DND-41 (cell line): ENCODE data around the gene ST3GAL4.
"Not testable (repeated sequence)": the region's sequence is repeated elsewhere in the genome, so short reads cannot be mapped to it uniquely, and the experiment has no call there.

Source experiments
- ATAC-seq: fragments of 200-7000 bp; cut with Tn5 transposase; 3 replicates; pipeline ENCODE4 v1.9.1; 2021; ENCODE audit warnings: low read depth; ENCODE audit not compliant: insufficient read depth
- DNase-seq: peaks from one replicate; pipeline ENCODE4 v3.0.0-alpha.2; 2020
- H2AFZ ChIP-seq: 2 replicates; pipeline ENCODE4 v1.6.0; 2012; ENCODE audit warnings: low read depth, low read length
- H3K27ac ChIP-seq: 2 replicates; pipeline ENCODE4 v1.5.1; 2012; ENCODE audit warnings: low read length, inconsistent platforms
- H3K27me3 ChIP-seq: fragments of 200-600 bp; sonication (generic); 2 replicates; pipeline ENCODE4 v1.6.0; 2012; ENCODE audit warnings: low read length, mild to moderate bottlenecking, inconsistent platforms; ENCODE audit not compliant: insufficient read depth, poor library complexity
- H3K36me3 ChIP-seq: 2 replicates; pipeline ENCODE4 v1.5.1; 2012; ENCODE audit warnings: low read length, inconsistent platforms; ENCODE audit not compliant: insufficient read depth
- H3K4me1 ChIP-seq: 2 replicates; pipeline ENCODE4 v1.5.1; 2012; ENCODE audit warnings: mild to moderate bottlenecking, low read length; ENCODE audit not compliant: insufficient read depth
- H3K4me2 ChIP-seq: 2 replicates; pipeline ENCODE4 v1.6.0; 2012; ENCODE audit warnings: mild to moderate bottlenecking, moderate library complexity, low read length, inconsistent platforms; ENCODE audit not compliant: insufficient read depth
- H3K4me3 ChIP-seq, 2 experiments: fragments of 200-600 bp in 1 of 2; shearing (Covaris generic) in 1 of 2; 2 replicates each; pipeline ENCODE4 v1.5.1; 2012 to 2016; ENCODE audit warnings: inconsistent platforms in 2 of 2, low read length in 2 of 2, mild to moderate bottlenecking in 2 of 2, low read depth in 1 of 2, moderate library complexity in 1 of 2
- H3K79me2 ChIP-seq: 2 replicates; pipeline ENCODE4 v1.6.0; 2012; ENCODE audit warnings: low read length, inconsistent platforms; ENCODE audit not compliant: insufficient read depth
- H3K9ac ChIP-seq: 2 replicates; pipeline ENCODE4 v1.6.0; 2012; ENCODE audit warnings: low read depth, mild to moderate bottlenecking, inconsistent platforms, low read length, moderate library complexity
- H3K9me3 ChIP-seq: 2 replicates; pipeline ENCODE4 v1.5.1; 2012; ENCODE audit warnings: low read length, moderate library complexity, mild to moderate bottlenecking, inconsistent platforms; ENCODE audit not compliant: insufficient read depth, severe bottlenecking
- H4K20me1 ChIP-seq: 2 replicates; pipeline ENCODE4 v1.6.0; 2012; ENCODE audit warnings: low read length; ENCODE audit not compliant: insufficient read depth
- CTCF ChIP-seq: IDR thresholded peaks from 2 replicates; pipeline ENCODE4 v1.5.1; 2012; ENCODE audit warnings: borderline replicate concordance, low read length, moderate library complexity, mild to moderate bottlenecking; ENCODE audit not compliant: poor library complexity, severe bottlenecking; ENCODE audit errors: extremely low read depth
- EZH2 ChIP-seq: IDR thresholded peaks from 3 replicates; pipeline ENCODE4 v1.6.1; 2012; ENCODE audit warnings: borderline replicate concordance, low read depth, mild to moderate bottlenecking, moderate library complexity, low read length, inconsistent platforms; ENCODE audit not compliant: severe bottlenecking

The ST3GAL4 gene

GRCh38 chr11:126371595-126371994, 16.1 kb downstream of the ST3GAL4 start:
- TF ChIP-seq CTCF (no peak), EZH2 (no peak)
- Histone ChIP-seq H2AFZ (no peak overlapping the region), H3K27me3 (no peaks in the 10 kb centered on the region), H3K4me1 (0 out of 2 replicates have a peak, but pooled peaks cover 6% of the 10 kb centered on the region), H3K36me3 (no peaks in the 10 kb centered on the region), H3K4me2 (no peak overlapping the region), H3K9me3 (no peaks in the 10 kb centered on the region), H3K27ac (no peak overlapping the region), H3K4me3 (no peak overlapping the region), H3K9ac (no peak overlapping the region), H3K79me2 (peaks cover 34% of the 10 kb centered on the region), H4K20me1 (peaks cover 13% of the 10 kb centered on the region)
- ATAC-seq (no peak), DNase-seq (no peak)

GRCh38 chr11:126373389-126374066, 18.0 kb downstream of the ST3GAL4 start:
- not testable (repeated sequence) for H2AFZ ChIP-seq, H3K27ac ChIP-seq, H3K4me3 ChIP-seq, ATAC-seq, H3K9ac ChIP-seq, H3K36me3 ChIP-seq, H3K4me2 ChIP-seq, H4K20me1 ChIP-seq, H3K27me3 ChIP-seq, H3K4me1 ChIP-seq, H3K9me3 ChIP-seq, DNase-seq
- H3K79me2 ChIP-seq = peaks cover 41% of the 10 kb centered on the region

- not testable (repeated sequence) for H3K36me3 ChIP-seq, H2AFZ ChIP-seq, H3K27ac ChIP-seq, DNase-seq, H3K4me3 ChIP-seq, ATAC-seq, H3K9me3 ChIP-seq, H3K4me1 ChIP-seq, H3K4me2 ChIP-seq, H3K27me3 ChIP-seq, H3K9ac ChIP-seq
- Histone ChIP-seq H3K79me2 (peaks cover 49% of the 10 kb centered on the region), H4K20me1 (peaks cover 10% of the 10 kb centered on the region; the same call in 1 of the 2 replicates)
Observed at GRCh38 chr11:126374562-126375300, 19.2 kb downstream of the ST3GAL4 start.

GRCh38 chr11:126375726-126376125, 20.2 kb downstream of the ST3GAL4 start:
- H3K9me3 ChIP-seq = no peaks in the 10 kb centered on the region
- H3K79me2 ChIP-seq = peaks cover 46% of the 10 kb centered on the region
- H3K4me3 ChIP-seq = no peak overlapping the region
- H3K36me3 ChIP-seq = no peaks in the 10 kb centered on the region
- H3K27me3 ChIP-seq = no peaks in the 10 kb centered on the region
- no peak overlapping the region for H3K9ac ChIP-seq
- H2AFZ ChIP-seq = no peak overlapping the region
- peaks cover 13% of the 10 kb centered on the region for H4K20me1 ChIP-seq
- H3K4me2 ChIP-seq = no peak overlapping the region
- TF ChIP-seq EZH2 (no peak), CTCF (no peak)
- no peak for ATAC-seq
- H3K4me1 ChIP-seq = no peaks in the 10 kb centered on the region
- no peak for DNase-seq
- H3K27ac ChIP-seq = no peak overlapping the region
